CD4-positive, alpha-beta T cell (primary cell): ENCODE measurements around the gene PRKG1. TPM values are rescaled to one million over a fixed set of nuclear protein-coding genes. Genes with fewer than 3 reads are reported as not detected.

Experiments used
- ATAC-seq: fragments of 200-7000 bp; cut with Tn5 transposase; one replicate; pipeline ENCODE4 v1.10.0; 2022; ENCODE audit warnings: mild to moderate bottlenecking; ENCODE audit not compliant: poor library complexity
- CTCF ChIA-PET: fragments of 350-600 bp; sonication (Branson Sonifier 250); formaldehyde crosslinking; loops from one replicate; lab custom pipeline; 2021; ENCODE audit warnings: antibody characterized with exemption, inconsistent platforms; lab: Charles Lee
- POLR2A ChIA-PET: fragments of 350-600 bp; sonication (Branson Sonifier 250); formaldehyde crosslinking; loops from one replicate; lab custom pipeline; 2021; ENCODE audit warnings: antibody characterized with exemption, inconsistent platforms; lab: Charles Lee
- DNase-seq, 14 experiments: peaks; one replicate each; pipeline ENCODE4 v3.0.0-alpha.2; 2013 to 2020; ENCODE audit warnings: mixed read lengths in 2 of 14
- H3K27ac ChIP-seq, 2 donors: one replicate each; pipeline versions ENCODE4 v1.5.1 to v1.7.0; 2013; ENCODE audit warnings: low read length in 2 of 2, low read depth in 1 of 2, mild to moderate bottlenecking in 1 of 2
- H3K27me3 ChIP-seq, 2 experiments: 1 replicate in 1 of 2; 2 replicates in 1 of 2; pipeline versions ENCODE4 v1.6.1 to v1.7.0; 2013; ENCODE audit warnings: low read length in 2 of 2, control low read depth in 1 of 2, mild to moderate bottlenecking in 1 of 2, moderate library complexity in 1 of 2; ENCODE audit not compliant: insufficient read depth in 2 of 2, control insufficient read depth in 1 of 2
- H3K36me3 ChIP-seq: one replicate; pipeline ENCODE4 v1.6.1; 2013; ENCODE audit warnings: low read length, control low read depth; ENCODE audit not compliant: insufficient read depth
- H3K4me1 ChIP-seq: one replicate; pipeline ENCODE4 v1.6.1; 2013; ENCODE audit warnings: low read length, control low read depth; ENCODE audit not compliant: insufficient read depth
- H3K4me3 ChIP-seq: one replicate; pipeline ENCODE4 v1.5.1; 2013; ENCODE audit warnings: mild to moderate bottlenecking, low read length, moderate library complexity
- H3K9me3 ChIP-seq, 2 experiments: 1 replicate in 1 of 2; 2 replicates in 1 of 2; pipeline versions ENCODE4 v1.6.1 to v1.7.0; 2013; ENCODE audit warnings: low read length in 2 of 2, mild to moderate bottlenecking in 2 of 2, control low read depth in 1 of 2, moderate library complexity in 1 of 2; ENCODE audit not compliant: control insufficient read depth in 1 of 2, insufficient read depth in 1 of 2
- H3K27ac Mint-ChIP-seq: one replicate; pipeline ENCODE4 v1.8.0; 2020; ENCODE audit warnings: mixed read lengths
- H3K27me3 Mint-ChIP-seq: one replicate; pipeline ENCODE4 v1.8.0; 2021; ENCODE audit warnings: mixed read lengths
- H3K36me3 Mint-ChIP-seq: one replicate; pipeline ENCODE4 v1.8.0; 2021; ENCODE audit warnings: low read depth, mixed read lengths
- H3K4me1 Mint-ChIP-seq: one replicate; pipeline ENCODE4 v1.8.0; 2021; ENCODE audit warnings: low read depth, mixed read lengths
- H3K4me3 Mint-ChIP-seq: one replicate; pipeline ENCODE4 v1.8.0; 2020; ENCODE audit warnings: mild to moderate bottlenecking, mixed read lengths
- H3K9me3 Mint-ChIP-seq: one replicate; pipeline ENCODE4 v1.8.0; 2020; ENCODE audit warnings: mixed read lengths
- CTCF ChIP-seq: fragments of 200-600 bp; IDR thresholded peaks from one replicate; pipeline ENCODE4 v1.8.0; 2022; ENCODE audit warnings: antibody characterized with exemption, mild to moderate bottlenecking
- intact Hi-C, 2 experiments: fragments of 100-400 bp; cut with DNase I in 1 of 2; cut with micrococcal nuclease in 1 of 2; formaldehyde crosslinking; loops; one replicate each; pipeline versions ENCODE4 v1.15.1 to v1.9.0; 2023 to 2025; cut with DNase I, micrococcal nuclease
- total RNA-seq, 174 experiments: library from RNA in 2 of 174; stranded (reverse) in 2 of 174; gene quantifications; one replicate each; pipeline ENCODE4 v1.2.3 and lab custom pipeline; 2021 to 2026

Gene PRKG1
- total RNA-seq, 2 experiments from 2014 or later, result 0.31 TPM; not detected in 1

GRCh38 chr10:51716981-51717380 lies 642.7 kb downstream of the PRKG1 start:
- Mint-ChIP-seq H3K27me3 (peaks cover 15% of the 10 kb centered on the region), H3K27ac (no peak overlapping the region), H3K9me3 (no peaks in the 10 kb centered on the region), H3K4me1 (no peaks in the 10 kb centered on the region), H3K36me3 (no peaks in the 10 kb centered on the region), H3K4me3 (no peak overlapping the region)
- Histone ChIP-seq H3K36me3 (no peaks in the 10 kb centered on the region), H3K4me1 (no peaks in the 10 kb centered on the region), H3K27me3 (peaks cover 0 to 7% of the 10 kb centered on the region in 2 experiments), H3K9me3 (no peaks in the 10 kb centered on the region), H3K27ac (no peak overlapping the region), H3K4me3 (no peak overlapping the region)
- POLR2A ChIA-PET, result no interaction called here
- CTCF ChIA-PET, result no interaction called here
- intact Hi-C loops, result no loop called here
- DNase-seq, result no peak
- TF ChIP-seq CTCF, result no peak
- no peak for ATAC-seq

- DNase-seq, result no peak
- H3K9me3 ChIP-seq, result no peaks in the 10 kb centered on the region
- no peak for ATAC-seq
- Mint-ChIP-seq H3K27ac (no peak overlapping the region), H3K4me1 (no peaks in the 10 kb centered on the region), H3K4me3 (no peak overlapping the region), H3K36me3 (no peaks in the 10 kb centered on the region), H3K27me3 (peaks cover 15% of the 10 kb centered on the region), H3K9me3 (no peaks in the 10 kb centered on the region)
- ChIA-PET POLR2A (no interaction called here), CTCF (no interaction called here)
- H3K27me3 ChIP-seq, result peaks cover 0 to 7% of the 10 kb centered on the region in 2 experiments
- H3K27ac ChIP-seq, result no peak overlapping the region
- intact Hi-C loops, result no loop called here
- no peak for TF ChIP-seq CTCF
- no peaks in the 10 kb centered on the region for H3K4me1 ChIP-seq
- H3K36me3 ChIP-seq, result no peaks in the 10 kb centered on the region
- H3K4me3 ChIP-seq, result no peak overlapping the region
Measured at GRCh38 chr10:51718804-51719291, 644.6 kb downstream of the PRKG1 start.

- POLR2A ChIA-PET, result no interaction called here
- Histone ChIP-seq H3K36me3 (no peaks in the 10 kb centered on the region), H3K4me1 (no peaks in the 10 kb centered on the region), H3K27ac (no peak overlapping the region), H3K9me3 (no peaks in the 10 kb centered on the region), H3K27me3 (peaks cover 0 to 2% of the 10 kb centered on the region in 2 experiments), H3K4me3 (no peak overlapping the region)
- Mint-ChIP-seq H3K27me3 (peaks cover 8% of the 10 kb centered on the region), H3K4me3 (no peak overlapping the region), H3K36me3 (no peaks in the 10 kb centered on the region), H3K9me3 (no peaks in the 10 kb centered on the region), H3K27ac (no peak overlapping the region), H3K4me1 (no peaks in the 10 kb centered on the region)
- intact Hi-C loops, result no loop called here
- CTCF ChIA-PET, result no interaction called here
- DNase-seq (no peak), ATAC-seq (no peak)
- TF ChIP-seq CTCF, result no peak
Measured at GRCh38 chr10:51724038-51724437, 649.8 kb downstream of the PRKG1 start.
